ENCODE data around the gene AMPD2. TPM values are rescaled to one million over a fixed set of nuclear protein-coding genes. Genes with fewer than 3 reads are reported as not detected.
A peak's percentile ranks its signal among the peaks of the same experiment; 100 is the strongest.
"Not testable (repeated sequence)": the region's sequence is repeated elsewhere in the genome, so short reads cannot be mapped to it uniquely, and the experiment has no call there.

AMPD2 gene
- total RNA-seq, 1 experiment from 2014 or later: 85.8 TPM

- ChIA-PET CTCF (no interaction called here), POLR2A (interaction anchor here (0.6 to 0.9 kb wide), 2 partner anchors 28 to 96 kb away, joined by 3 read pairs; no protein-coding TSS in a partner anchor)
- Histone ChIP-seq H3K27me3 (ENCODE audit: control insufficient read depth, insufficient read depth, low read length) (no peaks in the 10 kb centered on the region), H3K9me3 (ENCODE audit: control insufficient read depth, insufficient read depth, low read depth, low read length) (no peaks in the 10 kb centered on the region), H3K27ac (ENCODE audit: low read length) (no peak overlapping the region), H3K4me1 (ENCODE audit: control insufficient read depth, insufficient read depth, low read length) (no peaks in the 10 kb centered on the region), H3K4me3 (ENCODE audit: low read depth in 2 of 2, low read length in 2 of 2) (peak overlapping the region; percentile 18 to 39), H3K36me3 (ENCODE audit: control insufficient read depth, insufficient read depth, low read length) (no peaks in the 10 kb centered on the region)
- ATAC-seq: peak; percentile 44
- TF ChIP-seq SIN3A (IDR thresholded peaks at IDR 0.05; ENCODE audit: borderline replicate concordance, insufficient read depth, low read depth, low read length) (no peak), POLR2AphosphoS5 (IDR thresholded peaks at IDR 0.05; ENCODE audit: low read depth, low read length) (no peak), REST (IDR thresholded peaks at IDR 0.05; ENCODE audit: insufficient read depth in 1 of 2, low read depth in 2 of 2, low read length in 1 of 2) (no peak), CTCF (IDR thresholded peaks at IDR 0.05) (no peak), TCF7L2 (IDR thresholded peaks at IDR 0.05; ENCODE audit: low read depth, low read length) (no peak)
- intact Hi-C loops (cut with micrococcal nuclease; ENCODE audit: unreplicated experiment) (no loop called here), in situ Hi-C loops (cut with HindIII; ENCODE audit: low pct_unique_long_range_greater_than_20kb, low sequenced_read_pairs) (no loop called here)
- DNase-seq (ENCODE audit: low read depth, low spot score): no peak
- BruUV-seq (replicated peaks): no TSS peak
These were observed 48.6 kb downstream of the AMPD2 start for GRCh38 chr1:109668123-109668775.

GRCh38 chr1:109669246-109669948, 49.8 kb downstream of the AMPD2 start:
- ChIA-PET CTCF (no interaction called here), POLR2A (interaction anchor here (0.6 kb wide), 1 partner anchor 157 kb away, joined by 4 read pairs; no protein-coding TSS in a partner anchor)
- Histone ChIP-seq H3K36me3 (ENCODE audit: control insufficient read depth, insufficient read depth, low read length) (no peaks in the 10 kb centered on the region), H3K27ac (ENCODE audit: low read length) (no peak overlapping the region), H3K27me3 (ENCODE audit: control insufficient read depth, insufficient read depth, low read length) (no peaks in the 10 kb centered on the region), H3K4me1 (ENCODE audit: control insufficient read depth, insufficient read depth, low read length) (no peaks in the 10 kb centered on the region), H3K9me3 (ENCODE audit: control insufficient read depth, insufficient read depth, low read depth, low read length) (no peaks in the 10 kb centered on the region), H3K4me3 (ENCODE audit: low read depth in 2 of 2, low read length in 2 of 2) (no peak overlapping the region)
- TF ChIP-seq CTCF (IDR thresholded peaks at IDR 0.05) (no peak), POLR2AphosphoS5 (IDR thresholded peaks at IDR 0.05; ENCODE audit: low read depth, low read length) (no peak), SIN3A (IDR thresholded peaks at IDR 0.05; ENCODE audit: borderline replicate concordance, insufficient read depth, low read depth, low read length) (no peak), REST (IDR thresholded peaks at IDR 0.05; ENCODE audit: insufficient read depth in 1 of 2, low read depth in 2 of 2, low read length in 1 of 2) (no peak), TCF7L2 (IDR thresholded peaks at IDR 0.05; ENCODE audit: low read depth, low read length) (no peak)
- ATAC-seq (no peak), DNase-seq (ENCODE audit: low read depth, low spot score) (no peak)
- in situ Hi-C loops (cut with HindIII; ENCODE audit: low pct_unique_long_range_greater_than_20kb, low sequenced_read_pairs) (no loop called here), intact Hi-C loops (cut with micrococcal nuclease; ENCODE audit: unreplicated experiment) (no loop called here)
- no TSS peak for BruUV-seq (replicated peaks)

GRCh38 chr1:109669949-109670302, 50.3 kb downstream of the AMPD2 start:
- H3K4me1 ChIP-seq (ENCODE audit: control insufficient read depth, insufficient read depth, low read length); BruUV-seq (replicated peaks); CTCF ChIA-PET; H3K27ac ChIP-seq (ENCODE audit: low read length); intact Hi-C loops (cut with micrococcal nuclease; ENCODE audit: unreplicated experiment); H3K36me3 ChIP-seq (ENCODE audit: control insufficient read depth, insufficient read depth, low read length); ATAC-seq; DNase-seq (ENCODE audit: low read depth, low spot score); H3K27me3 ChIP-seq (ENCODE audit: control insufficient read depth, insufficient read depth, low read length); H3K4me3 ChIP-seq (ENCODE audit: low read depth in 2 of 2, low read length in 2 of 2); H3K9me3 ChIP-seq (ENCODE audit: control insufficient read depth, insufficient read depth, low read depth, low read length); in situ Hi-C loops (cut with HindIII; ENCODE audit: low pct_unique_long_range_greater_than_20kb, low sequenced_read_pairs): not testable (repeated sequence)
- POLR2A ChIA-PET: interaction anchor here (0.6 kb wide), 1 partner anchor 157 kb away, joined by 4 read pairs; no protein-coding TSS in a partner anchor
